ENCODE measurements around the gene PRKAR2B.

- TF ChIP-seq POLR2A (IDR thresholded peaks at IDR 0.05; ENCODE audit: borderline replicate concordance, extremely low read depth, insufficient read depth, insufficient read length) (no peak), YY1 (IDR thresholded peaks at IDR 0.05; ENCODE audit: extremely low read depth, insufficient replicate concordance, low read depth, low read length) (no peak), CEBPB (IDR thresholded peaks at IDR 0.05; ENCODE audit: low read depth) (no peak; the same call in 1 of the 2 replicates), CTCF (IDR thresholded peaks at IDR 0.05 in 2 of 3, conservative IDR thresholded peaks at IDR 0.05 in 1 of 3; ENCODE audit: borderline replicate concordance in 1 of 3, insufficient read depth in 1 of 3, low read depth in 2 of 3, low read length in 2 of 3) (no peak), REST (IDR thresholded peaks at IDR 0.05; ENCODE audit: low read depth) (no peak), RAD21 (IDR thresholded peaks at IDR 0.05; ENCODE audit: low read depth) (no peak), ZFX (IDR thresholded peaks at IDR 0.05) (no peak), EZH2 (IDR thresholded peaks at IDR 0.05) (no peak), FOSL1 (IDR thresholded peaks at IDR 0.05; ENCODE audit: low read depth) (peak; percentile 59), ELF1 (IDR thresholded peaks at IDR 0.05; ENCODE audit: borderline replicate concordance, low read depth) (no peak), EGR1 (IDR thresholded peaks at IDR 0.05; ENCODE audit: low read depth) (no peak), ZBTB33 (IDR thresholded peaks at IDR 0.05; ENCODE audit: extremely low read depth, insufficient replicate concordance, low read length) (no peak), SIN3A (IDR thresholded peaks at IDR 0.05; ENCODE audit: low read depth) (no peak)
These were observed 34.0 kb downstream of the PRKAR2B start for GRCh38 chr7:107078517-107078966.
